ENCODE data around the gene RNU7-1. TPM values are rescaled to one million over a fixed set of nuclear protein-coding genes. Genes with fewer than 3 reads are reported as not detected.
A peak's percentile ranks its signal among the peaks of the same experiment; 100 is the strongest.

RNU7-1 gene
- total and polyA plus RNA-seq, 3 donors from 2014 or later = not detected

- peak; percentile 62 for DNase-seq
- Histone ChIP-seq H3K27me3 (no peaks in the 10 kb centered on the region), H3K4me3 (no peak overlapping the region), H3K9me3 (no peaks in the 10 kb centered on the region), H3K36me3 (ENCODE audit: low read depth, missing control alignments) (no peaks in the 10 kb centered on the region), H3K4me1 (peaks cover 22% of the 10 kb centered on the region), H3K27ac (peak overlapping the region; percentile 55 to 68)
- intact Hi-C loops (cut with DNase I; ENCODE audit: low total_unique reads) = no loop called here
- TF ChIP-seq CTCF (IDR thresholded peaks at IDR 0.05) = no peak
- no peak for TF ChIP-seq POLR2A (IDR thresholded peaks at IDR 0.05)
- 35 to 38% methylated on average over 11 to 16 of the region's 16 CpGs for WGBS, 2 donors
These were observed 18.2 kb downstream of the RNU7-1 start for GRCh38 chr12:6961695-6962284.

GRCh38 chr12:6962285-6963015, 18.8 kb downstream of the RNU7-1 start:
- H3K9me3 ChIP-seq = no peaks in the 10 kb centered on the region
- 85 to 90% methylated on average over 12 to 25 of the region's 25 CpGs for WGBS, 2 donors
- H3K27me3 ChIP-seq = no peaks in the 10 kb centered on the region
- intact Hi-C loops (cut with DNase I; ENCODE audit: low total_unique reads) = no loop called here
- TF ChIP-seq CTCF (IDR thresholded peaks at IDR 0.05) = no peak
- H3K36me3 ChIP-seq (ENCODE audit: low read depth, missing control alignments) = no peaks in the 10 kb centered on the region
- no peak for DNase-seq
- H3K27ac ChIP-seq = peak overlapping the region; percentile 55 to 68
- H3K4me1 ChIP-seq = peaks cover 22% of the 10 kb centered on the region
- H3K4me3 ChIP-seq = no peak overlapping the region

- H3K27me3 ChIP-seq = no peaks in the 10 kb centered on the region
- DNase-seq = no peak
- intact Hi-C loops (cut with DNase I; ENCODE audit: low total_unique reads) = no loop called here
- H3K4me3 ChIP-seq = no peak overlapping the region
- peak overlapping the region in 1 of 2 donors; percentile 68 for H3K27ac ChIP-seq
- H3K9me3 ChIP-seq = no peaks in the 10 kb centered on the region
- WGBS, 2 donors = 83 to 85% methylated on average over 25 to 32 of the region's 32 CpGs
- H3K36me3 ChIP-seq (ENCODE audit: low read depth, missing control alignments) = no peaks in the 10 kb centered on the region
- TF ChIP-seq CTCF (IDR thresholded peaks at IDR 0.05) (no peak), POLR2A (IDR thresholded peaks at IDR 0.05) (no peak)
- peaks cover 22% of the 10 kb centered on the region for H3K4me1 ChIP-seq
These were observed 19.6 kb downstream of the RNU7-1 start for GRCh38 chr12:6963016-6963731.

GRCh38 chr12:6963791-6964413, 20.3 kb downstream of the RNU7-1 start:
- DNase-seq = no peak
- Histone ChIP-seq H3K9me3 (no peaks in the 10 kb centered on the region), H3K4me1 (peaks cover 26% of the 10 kb centered on the region), H3K27me3 (no peaks in the 10 kb centered on the region), H3K27ac (peak overlapping the region in 1 of 2 donors; percentile 79), H3K4me3 (no peak overlapping the region), H3K36me3 (ENCODE audit: low read depth, missing control alignments) (no peaks in the 10 kb centered on the region)
- intact Hi-C loops (cut with DNase I; ENCODE audit: low total_unique reads) = no loop called here
- no peak for TF ChIP-seq CTCF (IDR thresholded peaks at IDR 0.05)
- TF ChIP-seq POLR2A (IDR thresholded peaks at IDR 0.05) = no peak
- WGBS, 2 donors = 72 to 86% methylated on average over 6 to 17 of the region's 17 CpGs
